H1 (cell line): ENCODE results near the gene SRCIN1. TPM values are rescaled to one million over a fixed set of nuclear protein-coding genes. Genes with fewer than 3 reads are reported as not detected.
"Not testable (repeated sequence)": the region's sequence is repeated elsewhere in the genome, so short reads cannot be mapped to it uniquely, and the experiment has no call there.

ENCODE experiments used
- CTCF ChIA-PET: fragments of 300-600 bp; sonication (Branson Sonifier 250); formaldehyde crosslinking; loops from one replicate; lab custom pipeline; 2021; ENCODE audit not compliant: partially characterized antibody; lab: Charles Lee
- POLR2A ChIA-PET: fragments of 300-600 bp; sonication (Branson Sonifier 250); formaldehyde crosslinking; loops from one replicate; lab custom pipeline; 2021; ENCODE audit warnings: inconsistent platforms; ENCODE audit not compliant: partially characterized antibody; lab: Charles Lee
- DNase-seq, 2 experiments: peaks; one replicate each; pipeline versions ENCODE4 v3.0.0 to v3.0.0-alpha.2; 2010 to 2022; ENCODE audit warnings: low spot score in 2 of 2, low read depth in 1 of 2, mixed read lengths in 1 of 2
- FAIRE-seq: peaks from 2 replicates; lab custom pipeline; 2011; peaks lifted over from hg19 to GRCh38; lab: Jason Lieb, UNC
- H2AFZ ChIP-seq: 2 replicates; pipeline ENCODE4 v1.8.1; 2012; ENCODE audit warnings: low read length, inconsistent platforms
- H2AK5ac ChIP-seq: 2 replicates; pipeline ENCODE4 v1.6.1; 2013; ENCODE audit warnings: low read depth, low read length
- H2BK120ac ChIP-seq: replicated peaks from 2 replicates; pipeline ENCODE3; 2013; ENCODE audit warnings: low read depth, low read length, inconsistent platforms
- H2BK12ac ChIP-seq: 2 replicates; pipeline ENCODE4 v1.6.1; 2013; ENCODE audit warnings: low read depth, low read length
- H2BK15ac ChIP-seq: 2 replicates; pipeline ENCODE4 v1.6.1; 2013; ENCODE audit warnings: low read length
- H2BK20ac ChIP-seq: 2 replicates; pipeline ENCODE4 v1.6.1; 2013; ENCODE audit warnings: low read length
- H2BK5ac ChIP-seq: 2 replicates; pipeline ENCODE4 v1.6.1; 2013; ENCODE audit warnings: low read depth, low read length
- H3K14ac ChIP-seq: 2 replicates; pipeline ENCODE4 v1.6.1; 2013; ENCODE audit warnings: inconsistent platforms; ENCODE audit not compliant: insufficient read length
- H3K18ac ChIP-seq: 2 replicates; pipeline ENCODE4 v1.6.1; 2013; ENCODE audit warnings: low read length; ENCODE audit errors: extremely low read depth
- H3K23ac ChIP-seq: 2 replicates; pipeline ENCODE4 v1.6.1; 2013; ENCODE audit warnings: inconsistent platforms; ENCODE audit not compliant: insufficient read length
- H3K23me2 ChIP-seq: 2 replicates; pipeline ENCODE4 v1.6.1; 2013; ENCODE audit warnings: low read depth, low read length
- H3K27ac ChIP-seq: 2 replicates; pipeline ENCODE4 v1.6.1; 2011; ENCODE audit warnings: low read depth, low read length, inconsistent platforms
- H3K27me3 ChIP-seq, 4 experiments: replicated peaks in 1 of 4; 1 replicate in 1 of 4; 2 replicates in 3 of 4; pipeline versions ENCODE4 v1.6.1 to v1.8.1; 2011 to 2013; ENCODE audit warnings: low read length in 3 of 4, mild to moderate bottlenecking in 3 of 4, inconsistent platforms in 2 of 4, mixed read lengths in 2 of 4, moderate library complexity in 1 of 4; ENCODE audit not compliant: control insufficient read depth in 3 of 4, insufficient read depth in 3 of 4; ENCODE audit errors: extremely low read depth in 1 of 4
- H3K36me3 ChIP-seq, 4 experiments: 2 replicates each; pipeline versions ENCODE4 v1.6.1 to v1.8.1; 2011 to 2013; ENCODE audit warnings: mild to moderate bottlenecking in 4 of 4, low read length in 3 of 4, moderate library complexity in 2 of 4, control low read depth in 1 of 4, inconsistent platforms in 1 of 4; ENCODE audit not compliant: insufficient read depth in 4 of 4, control insufficient read depth in 2 of 4
- H3K4ac ChIP-seq: replicated peaks from 2 replicates; pipeline ENCODE3; 2013; ENCODE audit warnings: low read length, low read depth, mixed read lengths, inconsistent platforms; ENCODE audit not compliant: insufficient read length
- H3K4me1 ChIP-seq, 4 experiments: replicated peaks in 1 of 4; 1 replicate in 1 of 4; 2 replicates in 3 of 4; pipeline versions ENCODE4 v1.6.1 to v1.8.1; 2011 to 2013; ENCODE audit warnings: low read length in 3 of 4, inconsistent platforms in 2 of 4, mixed read lengths in 1 of 4; ENCODE audit not compliant: insufficient read depth in 4 of 4, control insufficient read depth in 3 of 4
- H3K4me2 ChIP-seq, 2 experiments: 2 replicates each; pipeline versions ENCODE4 v1.6.1 to v1.8.1; 2011 to 2013; ENCODE audit warnings: low read depth in 2 of 2, low read length in 2 of 2, control low read depth in 1 of 2, inconsistent platforms in 1 of 2, mild to moderate bottlenecking in 1 of 2; ENCODE audit not compliant: insufficient read depth in 1 of 2
- H3K4me3 ChIP-seq, 4 experiments: fragments of 200-600, 300-600 bp in 1 of 4; sonication (generic), shearing (Covaris generic), sonication (Bioruptor Twin) in 1 of 4; 2 replicates each; pipeline versions ENCODE4 v1.5.1 to v1.8.1; 2011 to 2016; ENCODE audit warnings: low read length in 4 of 4, low read depth in 3 of 4, control low read depth in 2 of 4, inconsistent platforms in 2 of 4, mild to moderate bottlenecking in 2 of 4, mixed read lengths in 1 of 4, moderate library complexity in 1 of 4; ENCODE audit not compliant: insufficient read depth in 2 of 4; ENCODE audit errors: extremely low read depth in 1 of 4
- H3K56ac ChIP-seq: replicated peaks from 2 replicates; pipeline ENCODE3; 2013; ENCODE audit warnings: low read depth, mild to moderate bottlenecking, mixed read lengths, low read length, inconsistent platforms; ENCODE audit not compliant: insufficient read length
- H3K79me1 ChIP-seq: 2 replicates; pipeline ENCODE4 v1.6.1; 2013; ENCODE audit warnings: low read depth, low read length, control low read depth
- H3K79me2 ChIP-seq, 2 experiments: 2 replicates each; pipeline versions ENCODE4 v1.6.1 to v1.8.1; 2012 to 2013; ENCODE audit warnings: low read length in 2 of 2, mild to moderate bottlenecking in 2 of 2, inconsistent platforms in 1 of 2; ENCODE audit not compliant: insufficient read depth in 2 of 2, control insufficient read depth in 1 of 2
- H3K9ac ChIP-seq, 4 experiments: replicated peaks in 1 of 4; 1 replicate in 1 of 4; 2 replicates in 3 of 4; pipeline versions ENCODE4 v1.6.1 to v1.8.1; 2011 to 2013; ENCODE audit warnings: low read depth in 3 of 4, low read length in 3 of 4, control low read depth in 2 of 4, mild to moderate bottlenecking in 2 of 4, moderate library complexity in 2 of 4, inconsistent platforms in 1 of 4; ENCODE audit errors: extremely low read depth in 1 of 4
- H3K9me3 ChIP-seq, 2 experiments: 2 replicates each; pipeline versions ENCODE4 v1.6.1 to v1.8.1; 2012 to 2013; ENCODE audit warnings: mild to moderate bottlenecking in 2 of 2, moderate library complexity in 2 of 2, control low read depth in 1 of 2, inconsistent platforms in 1 of 2, low read depth in 1 of 2, low read length in 1 of 2, mixed read lengths in 1 of 2; ENCODE audit not compliant: insufficient read depth in 2 of 2
- H4K20me1 ChIP-seq, 2 experiments: replicated peaks in 1 of 2; 2 replicates each; pipeline versions ENCODE3 to v1.8.1; 2011 to 2013; ENCODE audit warnings: inconsistent platforms in 2 of 2, low read length in 2 of 2, mild to moderate bottlenecking in 1 of 2; ENCODE audit not compliant: insufficient read depth in 2 of 2, control insufficient read depth in 1 of 2
- H4K5ac ChIP-seq: 2 replicates; pipeline ENCODE4 v1.6.1; 2013; ENCODE audit warnings: low read length, low read depth, mixed read lengths, inconsistent platforms; ENCODE audit not compliant: insufficient read length
- H4K8ac ChIP-seq: 2 replicates; pipeline ENCODE4 v1.8.0; 2013; ENCODE audit warnings: mild to moderate bottlenecking, moderate library complexity, low read length, inconsistent platforms; ENCODE audit not compliant: insufficient read depth; ENCODE audit errors: extremely low read depth
- H4K91ac ChIP-seq: replicated peaks from 2 replicates; pipeline ENCODE3; 2013; ENCODE audit warnings: low read length, mixed read lengths, inconsistent platforms; ENCODE audit not compliant: insufficient read length
- WGBS, 2 experiments: shearing (Covaris generic) in 1 of 2; methylation state at CpG; one replicate each; pipeline versions ENCODE4 v1.1.6 to v1.1.7; 2013 to 2015; ENCODE audit warnings: low lambda C conversion rate in 2 of 2, mixed read lengths in 2 of 2, inconsistent platforms in 1 of 2, low coverage in 1 of 2, missing lambda C conversion rate in 1 of 2; ENCODE audit not compliant: insufficient replicate concordance in 2 of 2, insufficient coverage in 1 of 2, insufficient read length in 1 of 2; ENCODE audit errors: extremely low coverage in 1 of 2, missing lambda C conversion rate in 1 of 2; 5-methylcytosine and 5-hydroxymethylcytosine counted together
- polyA plus RNA-seq, 7 experiments: library from polyadenylated mRNA; depleted of rRNA in 3 of 7; stranded (reverse) in 5 of 7; unstranded in 2 of 7; fragments of >200 nt in 5 of 7; fragments of 200-250 nt in 2 of 7; gene quantifications; 1 replicate in 5 of 7; 2 replicates in 1 of 7; 4 replicates in 1 of 7; pipeline versions ENCODE4 v1.2.1 to v1.2.3, GENCODE V29; 2011 to 2013; ENCODE audit warnings: missing spikeins in 2 of 7, mixed read lengths in 2 of 7
- total RNA-seq: library from RNA; stranded (reverse); fragmentation: NEBNext Ultra II Directional; extraction: Animal tissue kit (Norgen Biotek cat#: 25700); gene quantifications from 2 replicates; pipeline ENCODE4 v1.2.1, GENCODE V29; 2021

Gene SRCIN1
- total and polyA plus RNA-seq, 2 of the 8 experiments (the other 6 are each of a cell fraction or from before 2014, with no cell fraction given): 2.8 to 3.8 TPM

DNA sequence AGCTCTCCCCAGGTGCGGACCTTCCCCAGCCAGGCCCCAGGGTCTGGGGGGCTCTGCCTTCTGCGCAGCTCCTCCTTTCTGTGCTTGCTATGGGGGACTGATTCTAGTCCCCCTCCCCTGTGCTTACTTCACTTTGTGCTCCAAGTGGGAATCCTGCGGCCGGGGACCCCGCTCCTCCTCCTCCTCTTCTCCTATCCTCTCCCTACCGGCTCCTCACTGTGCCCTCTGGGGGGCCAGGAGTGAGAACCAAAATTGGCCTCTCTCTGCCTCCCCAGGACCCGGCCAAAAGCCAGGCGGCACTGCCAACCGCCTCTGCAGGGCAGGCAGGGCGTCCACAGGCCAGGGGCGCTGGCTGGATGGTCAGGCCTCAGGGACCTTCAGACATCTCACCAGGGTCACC, 74.0 kb downstream of the SRCIN1 start:
- not testable (repeated sequence) for H3K23me2 ChIP-seq, H3K79me2 ChIP-seq, H2BK15ac ChIP-seq, H3K9me3 ChIP-seq, FAIRE-seq, H3K27me3 ChIP-seq, H3K14ac ChIP-seq, H2AK5ac ChIP-seq, H3K9ac ChIP-seq, H3K18ac ChIP-seq, H3K56ac ChIP-seq, H4K20me1 ChIP-seq, H3K79me1 ChIP-seq, H4K91ac ChIP-seq, H3K4ac ChIP-seq, H3K27ac ChIP-seq, H2AFZ ChIP-seq, H3K4me2 ChIP-seq, H3K23ac ChIP-seq, H3K36me3 ChIP-seq, H2BK20ac ChIP-seq, H4K5ac ChIP-seq, H4K8ac ChIP-seq, H2BK12ac ChIP-seq, DNase-seq, H2BK5ac ChIP-seq, H2BK120ac ChIP-seq
- Histone ChIP-seq H3K4me1 (peaks cover 0 to 19% (median 5%) of the 10 kb centered on the region in 4 experiments; a peak in 5 of 7 replicates), H3K4me3 (0 out of 8 replicates have a peak overlapping the region, but pooled peaks of 1 of the 4 experiments have one; percentile 21)
- WGBS, 2 experiments: 72% methylated on average over 7 of the region's 11 CpGs; no CpG with 5 or more reads in 1 of the 2 experiments
- POLR2A ChIA-PET: interaction anchor here (1.0 kb wide), 1 partner anchor 8 kb away, joined by 3 read pairs; no protein-coding TSS in a partner anchor
- CTCF ChIA-PET: interaction anchor here (0.9 kb wide), 1 partner anchor 118 kb away, joined by 4 read pairs; no protein-coding TSS in a partner anchor

DNA sequence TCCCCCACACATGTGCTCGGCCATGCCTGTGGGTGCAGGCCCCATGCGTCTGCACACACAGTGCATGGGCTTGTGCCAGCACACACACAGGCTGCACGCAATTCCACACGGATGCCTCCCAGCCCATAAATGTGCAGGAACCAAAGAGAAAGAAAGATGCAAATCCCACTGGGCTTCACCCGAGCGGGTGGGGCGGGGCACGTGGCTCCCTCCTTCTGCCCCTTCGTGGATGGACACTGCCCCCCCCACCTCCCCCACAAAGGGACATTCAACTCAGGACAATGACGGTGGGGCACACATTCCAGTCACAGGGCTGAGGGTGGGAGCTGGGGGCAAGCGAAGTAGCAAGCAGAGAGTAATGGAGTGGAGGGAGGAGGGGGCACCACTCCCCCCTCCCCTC, 74.9 kb downstream of the SRCIN1 start:
- not testable (repeated sequence) for H3K27me3 ChIP-seq, H2AK5ac ChIP-seq, H4K20me1 ChIP-seq, H3K23ac ChIP-seq, H3K9me3 ChIP-seq, DNase-seq, H4K5ac ChIP-seq, H2BK120ac ChIP-seq, H2BK20ac ChIP-seq, H3K14ac ChIP-seq, H4K91ac ChIP-seq, H3K79me1 ChIP-seq, H3K36me3 ChIP-seq, H3K9ac ChIP-seq, H2AFZ ChIP-seq, H3K4me3 ChIP-seq, H3K18ac ChIP-seq, H3K4me2 ChIP-seq, H3K27ac ChIP-seq, H3K4ac ChIP-seq, H4K8ac ChIP-seq, H3K79me2 ChIP-seq, H3K23me2 ChIP-seq, FAIRE-seq, H3K56ac ChIP-seq, H2BK5ac ChIP-seq
- H2BK15ac ChIP-seq: peak overlapping the region; percentile 2; the same call in 1 of the 2 replicates
- 79% methylated on average over 6 of the region's 11 CpGs; no CpG with 5 or more reads in 1 of the 2 experiments for WGBS, 2 experiments
- ChIA-PET CTCF (interaction anchor here (0.6 to 1.2 kb wide), 3 partner anchors 27 to 119 kb away, joined by 3 to 4 read pairs (median 3); no protein-coding TSS in a partner anchor), POLR2A (interaction anchor here (0.6 to 1.0 kb wide), 2 partner anchors 9 to 33 kb away, joined by 3 read pairs; no protein-coding TSS in a partner anchor)
- peaks cover 0 to 19% (median 5%) of the 10 kb centered on the region in 4 experiments; a peak in 5 of 7 replicates for H3K4me1 ChIP-seq
- 0 out of 2 replicates have a peak overlapping the region, but pooled peaks have one; percentile 88 for H2BK12ac ChIP-seq
